GM21619 (cell line): ENCODE measurements around the gene ALDH1B1.
"Not testable (repeated sequence)": the region's sequence is repeated elsewhere in the genome, so short reads cannot be mapped to it uniquely, and the experiment has no call there.

ENCODE experiments used
- ATAC-seq: cut with Tn5 transposase; IDR thresholded peaks from one replicate; pipeline ENCODE4 v1.9.1; 2021; ENCODE audit not compliant: unreplicated experiment

Gene ALDH1B1

GRCh38 chr9:38360839-38361472 is 31.5 kb upstream of the ALDH1B1 start:
- ATAC-seq, result no peak

GRCh38 chr9:38361473-38361850 is 31.0 kb upstream of the ALDH1B1 start:
- no peak for ATAC-seq

GRCh38 chr9:38362852-38363588 is 29.5 kb upstream of the ALDH1B1 start:
- no peak for ATAC-seq

GRCh38 chr9:38363589-38363925 is 28.9 kb upstream of the ALDH1B1 start:
- no peak for ATAC-seq

- no peak for ATAC-seq
Measured at GRCh38 chr9:38367898-38368297, 24.6 kb upstream of the ALDH1B1 start.

GRCh38 chr9:38368731-38369130 is 23.8 kb upstream of the ALDH1B1 start:
- no peak for ATAC-seq

- ATAC-seq, result no peak
Measured at GRCh38 chr9:38370176-38370575, 22.3 kb upstream of the ALDH1B1 start.

GRCh38 chr9:38371495-38371894 is 21.0 kb upstream of the ALDH1B1 start:
- ATAC-seq, result peak; percentile 70

DNA sequence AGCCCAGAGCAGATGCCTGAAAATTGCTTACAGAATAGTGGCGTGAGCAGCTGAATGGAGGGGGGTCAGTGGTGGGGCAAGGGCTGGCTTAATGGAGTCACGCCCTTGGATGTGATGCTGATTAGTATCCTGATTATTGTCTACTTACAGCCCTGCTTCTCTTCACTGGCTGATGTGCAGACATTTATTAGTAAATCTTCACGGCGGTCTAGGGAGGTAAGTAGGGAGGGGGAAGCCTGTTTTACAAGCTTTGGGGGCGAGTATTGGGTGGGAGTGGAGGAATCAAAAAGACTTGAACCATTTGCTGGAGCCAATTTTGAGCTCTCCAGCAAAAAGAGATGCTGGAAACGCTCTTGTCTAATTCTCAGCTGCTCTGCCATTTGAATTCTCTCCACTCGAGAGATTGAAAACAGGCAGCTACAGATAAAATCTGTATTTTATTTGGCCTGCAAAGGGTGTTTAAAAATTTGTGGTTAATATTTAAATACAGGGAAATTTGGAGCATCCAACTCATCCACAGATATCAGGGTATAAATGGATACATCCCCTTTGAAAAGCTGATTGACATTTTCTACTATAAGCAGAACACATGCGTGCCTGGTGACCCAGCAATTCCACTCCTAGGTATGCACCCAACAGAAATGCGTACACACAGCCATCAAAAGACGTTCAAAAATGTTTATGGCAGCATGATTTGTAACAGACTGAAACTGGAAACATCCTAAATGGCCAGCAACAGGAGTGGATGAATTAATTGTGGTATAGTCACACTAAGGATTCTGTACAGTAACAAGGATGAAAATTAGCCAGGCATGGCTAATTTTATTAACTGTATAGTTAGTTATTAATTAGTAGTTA is 19.5 kb upstream of the ALDH1B1 start:
- ATAC-seq, result no peak

DNA sequence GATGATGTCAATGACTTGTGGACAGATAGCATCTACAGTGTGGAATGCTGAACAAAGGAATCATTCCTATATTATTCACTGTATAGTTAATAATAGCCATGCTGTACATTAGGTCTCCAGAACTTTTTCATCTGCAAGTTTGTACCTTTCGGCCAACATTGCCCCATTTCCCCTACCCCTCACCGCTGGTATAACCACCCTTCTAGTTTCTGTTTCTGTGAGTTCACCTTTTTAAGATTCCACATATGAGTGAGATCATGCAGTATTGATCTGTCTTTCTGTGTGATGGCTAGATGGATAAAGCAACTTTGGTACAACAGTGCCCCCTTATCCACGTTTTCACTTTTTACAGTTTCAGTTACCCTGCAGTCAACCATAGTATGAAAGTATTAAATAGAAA is 18.8 kb upstream of the ALDH1B1 start:
- ATAC-seq, result no peak

DNA sequence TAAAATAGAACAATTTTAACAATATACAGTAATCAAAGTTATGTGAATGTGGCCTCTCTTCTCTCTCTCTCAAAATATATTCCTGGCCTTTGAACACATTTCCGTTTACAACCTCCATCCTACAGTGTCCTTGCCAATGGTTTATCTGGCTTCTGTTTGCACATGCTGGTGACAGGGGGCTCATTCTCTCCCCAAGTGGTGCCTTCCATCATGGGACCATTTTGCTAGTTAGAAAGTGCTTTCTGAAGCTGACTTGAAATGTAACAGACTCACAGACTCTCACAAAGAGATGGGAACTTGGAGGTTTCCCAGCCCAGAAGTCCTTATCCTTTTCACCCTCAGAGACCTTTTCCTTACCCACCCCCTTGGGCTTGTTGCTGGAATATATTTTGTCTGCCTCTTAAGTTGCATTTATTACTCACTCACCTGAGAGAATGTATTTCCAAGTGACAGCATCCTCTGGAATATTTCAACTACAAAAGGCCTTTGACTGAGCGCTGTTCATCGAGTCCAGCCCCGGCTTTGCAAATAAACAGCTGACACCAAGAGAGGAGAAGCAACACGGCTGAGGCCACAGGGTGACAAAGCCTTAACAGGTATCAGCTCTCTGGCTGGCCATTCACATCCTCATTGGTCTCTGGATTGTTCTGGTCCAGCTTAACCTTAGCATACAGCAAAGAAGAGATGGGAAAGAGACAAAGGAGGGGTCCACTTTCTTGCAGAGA is 17.5 kb upstream of the ALDH1B1 start:
- no peak for ATAC-seq

GRCh38 chr9:38375572-38375963 is 16.9 kb upstream of the ALDH1B1 start:
- no peak for ATAC-seq

- ATAC-seq, result no peak
Measured at GRCh38 chr9:38376021-38376670, 16.4 kb upstream of the ALDH1B1 start.

- ATAC-seq, result not testable (repeated sequence)
Measured at GRCh38 chr9:38377336-38378083, 15.0 kb upstream of the ALDH1B1 start.

- ATAC-seq, result no peak
Measured at GRCh38 chr9:38380230-38380871, 12.2 kb upstream of the ALDH1B1 start.

DNA sequence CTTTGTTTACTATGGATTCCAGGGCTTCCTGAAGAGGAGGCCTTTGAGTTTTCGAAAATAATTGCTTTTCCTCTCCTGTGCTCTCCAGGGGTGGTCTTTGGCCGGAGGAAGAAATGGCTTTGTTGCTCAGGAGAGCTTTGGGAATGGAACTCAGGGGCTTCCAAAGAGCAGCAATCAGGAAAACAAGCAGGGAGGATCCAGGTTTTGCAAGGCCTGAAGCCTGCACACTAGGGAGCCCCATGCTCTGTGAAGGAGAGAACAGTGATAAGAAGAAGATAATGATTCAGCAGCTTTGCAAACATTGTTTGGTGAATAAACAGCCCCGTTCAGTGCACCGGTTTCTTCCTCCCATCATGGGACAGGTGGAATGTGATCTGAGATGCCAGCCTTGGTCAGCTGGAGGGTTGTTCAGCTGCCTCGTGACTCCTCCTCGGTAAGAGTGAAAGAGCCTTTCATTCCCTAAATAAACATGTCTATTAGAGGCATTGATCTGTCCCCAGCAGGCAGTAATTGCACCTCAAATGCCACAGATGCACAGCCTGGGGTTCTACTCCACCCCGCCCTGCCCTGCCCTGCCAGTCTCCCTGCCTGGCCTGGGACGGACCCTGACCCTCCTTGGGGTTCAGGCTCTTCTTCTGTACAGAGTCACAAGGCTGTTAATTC is 11.5 kb upstream of the ALDH1B1 start:
- no peak for ATAC-seq

GRCh38 chr9:38382141-38382540 is 10.4 kb upstream of the ALDH1B1 start:
- no peak for ATAC-seq

- no peak for ATAC-seq
Measured at GRCh38 chr9:38384990-38385848, 7.3 kb upstream of the ALDH1B1 start.
